Measurements from ENCODE around the gene PCDHGA1. TPM values are rescaled to one million over a fixed set of nuclear protein-coding genes. Genes with fewer than 3 reads are reported as not detected.
A peak's percentile ranks its signal among the peaks of the same experiment; 100 is the strongest.

The PCDHGA1 gene
- total RNA-seq, 1 experiment from 2014 or later, result not detected

GRCh38 chr5:141513627-141514329, 183.5 kb downstream of the PCDHGA1 start:
- Mint-ChIP-seq H3K9me3 (ENCODE audit: low read depth, unreplicated experiment) (no peaks in the 10 kb centered on the region), H3K4me3 (ENCODE audit: low read depth, unreplicated experiment) (no peak overlapping the region), H3K27ac (ENCODE audit: unreplicated experiment) (peak overlapping the region; percentile 35), H3K27me3 (ENCODE audit: unreplicated experiment) (no peaks in the 10 kb centered on the region), H3K36me3 (ENCODE audit: insufficient read depth, unreplicated experiment) (peaks cover 73% of the 10 kb centered on the region), H3K4me1 (ENCODE audit: low read depth, unreplicated experiment) (no peaks in the 10 kb centered on the region)
- no peak for DNase-seq
- BruUV-seq (replicated peaks), result no TSS peak
- CTCF ChIA-PET, result interaction anchor here (0.5 kb wide), 1 partner anchor 60 kb away, joined by 5 read pairs; no protein-coding TSS in a partner anchor
- TF ChIP-seq CTCF (IDR thresholded peaks at IDR 0.05; ENCODE audit: unreplicated experiment), result no peak
- intact Hi-C loops (cut with micrococcal nuclease; ENCODE audit: unreplicated experiment), result no loop called here

- H3K36me3 Mint-ChIP-seq (ENCODE audit: insufficient read depth, unreplicated experiment), result peaks cover 80% of the 10 kb centered on the region
- no peak for TF ChIP-seq CTCF (IDR thresholded peaks at IDR 0.05; ENCODE audit: unreplicated experiment)
- no peaks in the 10 kb centered on the region for H3K9me3 Mint-ChIP-seq (ENCODE audit: low read depth, unreplicated experiment)
- intact Hi-C loops (cut with micrococcal nuclease; ENCODE audit: unreplicated experiment), result no loop called here
- H3K4me1 Mint-ChIP-seq (ENCODE audit: low read depth, unreplicated experiment), result peaks cover 5% of the 10 kb centered on the region
- no TSS peak for BruUV-seq (replicated peaks)
- CTCF ChIA-PET, result interaction anchor here (0.5 to 0.7 kb wide), 3 partner anchors 13 to 84 kb away, joined by 3 to 5 read pairs (median 5); partner anchors contain the start of gene PCDHGA12
- H3K27me3 Mint-ChIP-seq (ENCODE audit: unreplicated experiment), result no peaks in the 10 kb centered on the region
- no peak overlapping the region for H3K4me3 Mint-ChIP-seq (ENCODE audit: low read depth, unreplicated experiment)
- no peak for DNase-seq
- H3K27ac Mint-ChIP-seq (ENCODE audit: unreplicated experiment), result no peak overlapping the region
Measured at GRCh38 chr5:141514330-141515133, 184.2 kb downstream of the PCDHGA1 start.

- peaks cover 83% of the 10 kb centered on the region for H3K36me3 Mint-ChIP-seq (ENCODE audit: insufficient read depth, unreplicated experiment)
- BruUV-seq (replicated peaks), result TSS peak; percentile 50
Measured at GRCh38 chr5:141515141-141515540, 184.8 kb downstream of the PCDHGA1 start.

More at GRCh38 chr5:141515141-141515540, 184.8 kb downstream of the PCDHGA1 start:
- no peak for DNase-seq
- Mint-ChIP-seq H3K27me3 (ENCODE audit: unreplicated experiment) (no peaks in the 10 kb centered on the region), H3K4me3 (ENCODE audit: low read depth, unreplicated experiment) (no peak overlapping the region), H3K4me1 (ENCODE audit: low read depth, unreplicated experiment) (peaks cover 11% of the 10 kb centered on the region), H3K9me3 (ENCODE audit: low read depth, unreplicated experiment) (no peaks in the 10 kb centered on the region), H3K27ac (ENCODE audit: unreplicated experiment) (no peak overlapping the region)
- CTCF ChIA-PET, result interaction anchor here (0.5 to 0.7 kb wide), 2 partner anchors 13 to 85 kb away, joined by 3 to 5 read pairs; partner anchors contain the start of gene PCDHGA12
- intact Hi-C loops (cut with micrococcal nuclease; ENCODE audit: unreplicated experiment), result no loop called here
- no peak for TF ChIP-seq CTCF (IDR thresholded peaks at IDR 0.05; ENCODE audit: unreplicated experiment)
